NCI-H226 (cell line): ENCODE data around the gene COL6A1.

Experiments
- DNase-seq: peaks from one replicate; pipeline ENCODE4 v3.0.0-alpha.2; 2015

COL6A1 gene

GRCh38 chr21:45981151-45982091 lies at the start of gene COL6A1:
Gene COL6A1 (plus strand): TSS chr21:45981770. CDS start chr21:45981851, 81 bp downstream.
- peak; percentile 74 for DNase-seq

GRCh38 chr21:45932922-45933502 lies 48.6 kb upstream of the COL6A1 start:
- DNase-seq, result no peak

GRCh38 chr21:45934085-45934484 lies 47.5 kb upstream of the COL6A1 start:
- no peak for DNase-seq

- DNase-seq, result no peak
These were observed 47.0 kb upstream of the COL6A1 start for GRCh38 chr21:45934554-45934953.

- no peak for DNase-seq
These were observed 45.9 kb upstream of the COL6A1 start for GRCh38 chr21:45935628-45936027.

GRCh38 chr21:45937721-45938452 lies 43.7 kb upstream of the COL6A1 start:
- DNase-seq, result no peak

DNA sequence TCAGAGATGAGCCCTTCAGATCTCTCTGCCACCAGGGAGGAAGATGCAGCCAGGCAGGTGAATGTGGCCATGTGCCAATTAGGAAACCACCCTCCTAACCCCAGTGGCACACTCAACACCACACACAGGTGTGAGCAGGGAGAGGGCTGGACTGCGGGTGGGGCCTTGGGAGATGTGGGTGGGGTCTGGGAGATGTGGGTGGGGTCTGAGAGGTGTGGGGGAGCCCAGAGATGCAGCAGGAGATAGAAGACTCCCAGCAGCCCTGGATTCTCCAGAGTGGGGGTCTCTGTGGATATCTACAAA lies 43.2 kb upstream of the COL6A1 start:
- DNase-seq, result no peak

DNA sequence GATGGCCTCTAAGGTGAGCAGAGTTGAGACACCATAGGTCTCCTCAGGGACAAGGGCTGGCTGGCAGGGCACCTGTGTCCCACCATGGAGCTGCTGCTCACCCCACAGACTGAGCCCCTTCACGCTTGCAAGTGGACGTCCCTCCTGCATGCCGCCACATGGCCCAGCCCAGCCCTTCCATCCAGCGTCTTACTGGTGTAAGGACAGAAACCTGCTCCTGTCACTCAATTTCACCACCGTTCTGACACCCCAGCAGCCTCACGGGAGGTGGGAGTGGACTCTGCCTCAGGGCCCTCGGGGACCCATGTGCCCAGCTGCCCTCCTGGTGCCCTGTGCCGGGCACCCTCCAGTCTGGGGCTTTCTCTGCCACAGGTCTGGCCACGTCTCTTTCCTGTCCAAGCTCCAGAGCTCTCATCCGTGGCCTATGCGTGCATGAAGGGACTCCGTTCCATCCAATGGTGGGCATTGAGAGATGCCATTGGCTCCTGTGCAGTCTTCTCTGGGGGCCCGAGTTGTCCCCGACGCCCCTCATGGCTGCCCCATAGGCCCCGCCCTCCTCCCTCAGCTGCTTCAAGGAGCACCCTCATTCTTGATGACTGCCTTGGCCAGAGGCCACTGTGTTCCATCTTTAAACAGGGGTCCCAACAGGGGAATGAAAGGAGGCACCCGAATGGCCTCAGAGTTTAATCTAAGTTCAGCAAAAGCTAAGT lies 42.6 kb upstream of the COL6A1 start:
- DNase-seq, result no peak

DNA sequence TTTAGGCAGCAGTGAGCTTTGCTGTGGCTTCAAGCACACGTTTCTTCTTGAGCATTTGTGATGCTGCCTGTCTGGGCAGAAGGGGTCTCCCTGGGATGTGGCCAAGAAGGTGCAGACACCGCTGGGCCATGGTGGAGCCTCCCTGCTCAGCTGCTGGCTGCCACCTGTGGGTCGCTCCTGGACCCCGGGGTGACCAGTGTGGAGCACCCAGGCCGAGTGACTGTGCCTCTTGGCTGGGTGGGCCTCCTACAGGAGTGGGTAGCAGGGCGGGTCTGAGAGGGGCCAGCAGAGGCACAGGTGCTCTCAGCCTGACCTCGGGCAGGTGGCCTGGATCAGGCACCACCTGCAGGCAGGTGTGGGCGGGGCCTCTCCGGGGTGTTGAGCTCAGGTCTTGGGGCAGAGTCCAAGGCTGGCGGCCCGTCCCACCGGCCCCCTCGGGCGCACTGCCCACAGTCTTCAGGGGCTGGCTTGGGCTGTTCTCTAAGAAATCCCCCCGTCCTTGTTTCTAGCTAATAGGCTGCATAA lies 42.0 kb upstream of the COL6A1 start:
- no peak for DNase-seq

GRCh38 chr21:45940091-45940490 lies 41.5 kb upstream of the COL6A1 start:
- no peak for DNase-seq

- no peak for DNase-seq
These were observed 40.8 kb upstream of the COL6A1 start for GRCh38 chr21:45940621-45941337.

GRCh38 chr21:45941338-45941710 lies 40.2 kb upstream of the COL6A1 start:
- no peak for DNase-seq

- no peak for DNase-seq
These were observed 39.6 kb upstream of the COL6A1 start for GRCh38 chr21:45941717-45942546.

DNA sequence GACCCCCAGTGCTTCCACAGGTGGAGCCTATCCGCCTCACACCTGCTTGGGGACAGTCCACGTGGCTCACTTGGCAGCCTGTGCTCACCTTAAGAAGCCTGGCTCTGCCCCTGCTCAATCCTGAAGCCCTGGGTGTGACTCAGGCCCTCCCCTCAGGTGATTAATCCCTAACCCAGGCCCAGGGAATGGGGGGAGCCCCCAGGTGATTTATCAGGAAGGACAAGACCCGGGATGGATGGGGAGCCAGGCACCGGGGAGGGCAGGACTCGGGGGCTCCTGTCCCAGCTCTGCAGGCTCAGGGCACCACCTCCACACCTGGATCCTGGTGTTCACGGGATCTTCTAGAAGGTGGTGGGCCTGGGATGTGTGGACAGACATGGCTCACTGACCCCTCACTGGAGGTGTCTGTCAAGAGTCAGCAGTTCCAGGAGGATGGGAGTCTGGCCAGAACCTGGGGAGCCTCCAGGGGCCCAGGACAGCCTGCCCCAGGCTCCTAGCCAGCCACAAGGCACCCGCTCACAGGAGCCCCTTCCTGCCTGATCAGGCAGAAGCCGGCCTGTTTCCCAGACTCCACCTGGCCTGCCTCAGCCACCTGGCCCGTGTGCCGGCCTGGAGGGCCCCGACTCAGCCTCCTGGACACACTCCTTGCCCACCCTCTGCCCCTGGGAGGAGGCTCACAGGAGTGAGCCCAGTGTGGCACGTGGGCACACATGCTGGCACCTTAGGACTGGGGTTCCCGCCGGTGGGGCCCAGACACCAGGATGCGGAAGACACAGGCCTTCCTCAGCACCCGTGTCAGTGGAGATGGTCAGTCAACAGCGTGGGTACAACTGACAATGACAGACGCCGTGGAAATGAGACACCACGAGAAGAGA lies 38.6 kb upstream of the COL6A1 start:
- no peak for DNase-seq

DNA sequence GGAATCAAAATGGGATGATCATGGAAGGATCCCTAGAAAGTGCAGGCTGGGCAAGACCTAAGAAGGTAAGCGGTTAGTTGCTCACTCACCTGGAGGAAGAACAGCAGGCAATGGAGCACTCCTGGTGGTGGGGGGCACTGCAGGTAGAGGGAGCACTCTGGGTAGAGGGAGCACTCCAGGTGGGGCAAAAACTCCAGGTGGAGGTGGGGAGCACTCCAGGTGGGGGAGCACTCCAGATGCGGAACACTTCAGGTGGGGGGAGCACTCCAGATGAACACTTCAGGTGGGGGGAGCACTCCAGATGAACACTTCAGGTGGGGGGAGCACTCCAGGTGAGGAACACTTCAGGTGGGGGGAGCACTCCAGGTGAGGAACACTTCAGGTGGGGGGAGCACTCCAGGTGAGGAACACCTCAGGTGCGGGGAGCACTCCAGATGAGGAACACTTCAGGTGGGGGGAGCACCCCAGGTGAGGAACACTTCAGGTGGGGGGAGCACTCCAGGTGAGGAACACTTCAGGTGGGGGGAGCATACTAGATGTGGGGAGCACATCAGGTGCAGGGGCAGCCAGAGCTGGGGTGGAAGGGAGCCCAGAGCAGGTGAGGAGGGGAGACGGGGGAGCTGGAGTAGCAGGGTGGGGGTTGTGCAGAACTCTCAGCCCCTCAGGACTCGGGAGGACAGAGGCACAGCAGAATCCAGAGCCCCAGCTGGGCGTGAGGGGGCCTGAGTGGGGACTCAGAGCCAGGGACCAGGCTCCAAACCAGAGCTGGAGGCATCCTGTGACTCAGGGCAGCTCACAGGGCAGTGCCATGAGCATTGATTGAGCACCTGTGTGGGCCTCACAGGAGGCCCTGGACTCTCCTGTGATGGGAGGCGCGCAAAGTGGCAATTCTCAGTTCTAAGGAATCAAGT lies 37.7 kb upstream of the COL6A1 start:
- no peak for DNase-seq

- DNase-seq, result no peak
These were observed 37.0 kb upstream of the COL6A1 start for GRCh38 chr21:45944601-45945000.

- DNase-seq, result no peak
These were observed 36.3 kb upstream of the COL6A1 start for GRCh38 chr21:45945066-45945867.

- DNase-seq, result no peak
These were observed 35.7 kb upstream of the COL6A1 start for GRCh38 chr21:45945868-45946210.
